K562 (cell line): Measurements from ENCODE around the gene FOSL1. TPM values are rescaled to one million over a fixed set of nuclear protein-coding genes. Genes with fewer than 3 reads are reported as not detected.

Experiments
- CTCFL ChIP-seq: IDR thresholded peaks from 2 replicates; pipeline ENCODE4 v1.6.1; 2011; ENCODE audit warnings: borderline replicate concordance, low read depth, mild to moderate bottlenecking, moderate library complexity, low read length; ENCODE audit not compliant: insufficient read depth, poor library complexity, severe bottlenecking
- E2F8 ChIP-seq: fragments of 450-650 bp; IDR thresholded peaks from 2 replicates; pipeline ENCODE4 v1.7.1; 2018; ENCODE audit warnings: mild to moderate bottlenecking, low read depth; ENCODE audit not compliant: partially characterized antibody
- ESRRA ChIP-seq: fragments of 450-650 bp; IDR thresholded peaks from 2 replicates; pipeline ENCODE4 v1.6.1; 2014; ENCODE audit warnings: low read depth, mild to moderate bottlenecking, moderate library complexity, borderline replicate concordance
- ETV5 ChIP-seq: sonication (generic); formaldehyde crosslinking; IDR thresholded peaks from 2 replicates; pipeline ENCODE4 v1.4.0; 2020; ENCODE audit warnings: low read depth, mild to moderate bottlenecking, missing genetic modification reagents
- GABPB1 ChIP-seq: sonication (generic); formaldehyde crosslinking; IDR thresholded peaks from 2 replicates; pipeline ENCODE4 v1.8.0; 2022; ENCODE audit warnings: mild to moderate bottlenecking, missing genetic modification reagents
- HNRNPL ChIP-seq: fragments of 200-400 bp; formaldehyde crosslinking; IDR thresholded peaks from 2 replicates; pipeline ENCODE4 v1.6.1; 2017; ENCODE audit warnings: low read depth, mild to moderate bottlenecking, low read length
- NEUROD1 ChIP-seq: fragments of 150-350 bp; IDR thresholded peaks from 2 replicates; pipeline ENCODE4 v1.6.1; 2014; ENCODE audit warnings: borderline replicate concordance, low read length, low read depth; ENCODE audit not compliant: partially characterized antibody
- PHB2 ChIP-seq: fragments of 450-650 bp; IDR thresholded peaks from 2 replicates; pipeline ENCODE4 v1.6.1; 2017; ENCODE audit warnings: low read depth
- PHF8 ChIP-seq: fragments of 200-600 bp; sonication (generic); IDR thresholded peaks from 2 replicates; pipeline ENCODE4 v1.6.1; 2012; ENCODE audit warnings: mixed run types, mild to moderate bottlenecking, inconsistent platforms, low read length, moderate library complexity, borderline replicate concordance
- RAD21 ChIP-seq, 2 experiments: fragments of 250-450 bp in 1 of 2; fragments of 450-650 bp in 1 of 2; sonication (Bioruptor Pico) in 1 of 2; formaldehyde crosslinking in 1 of 2; IDR thresholded peaks in 1 of 2; conservative IDR thresholded peaks in 1 of 2; 2 replicates each; pipeline versions ENCODE4 v1.4.0 to v1.8.0; 2020 to 2022; ENCODE audit warnings: mild to moderate bottlenecking in 2 of 2, moderate library complexity in 1 of 2
- RB1 ChIP-seq: fragments of 450-650 bp; IDR thresholded peaks from 2 replicates; pipeline ENCODE4 v1.6.1; 2017; ENCODE audit warnings: low read depth, mild to moderate bottlenecking
- SMC3 ChIP-seq: conservative IDR thresholded peaks from 2 replicates; pipeline ENCODE4 v1.6.1; 2011; ENCODE audit warnings: low read depth, low read length, improper control_type of control experiment; ENCODE audit not compliant: insufficient read depth
- SP1 ChIP-seq: sonication (generic); formaldehyde crosslinking; IDR thresholded peaks from 2 replicates; pipeline ENCODE4 v1.8.1; 2022; ENCODE audit warnings: mild to moderate bottlenecking, missing genetic modification reagents
- ZBTB26 ChIP-seq: fragments of 450-650 bp; formaldehyde crosslinking; IDR thresholded peaks from 2 replicates; pipeline ENCODE4 v1.4.0; 2022; ENCODE audit warnings: missing genetic modification characterization
- ZNF174 ChIP-seq: fragments of 250-450 bp; sonication (Bioruptor Pico); IDR thresholded peaks from 2 replicates; pipeline ENCODE4 v1.4.0; 2020; ENCODE audit warnings: mild to moderate bottlenecking
- ZNF592 ChIP-seq: fragments of 450-650 bp; IDR thresholded peaks from 2 replicates; pipeline ENCODE4 v1.6.1; 2017; ENCODE audit warnings: antibody characterized with exemption, mild to moderate bottlenecking
- polyA plus RNA-seq, 8 experiments: library from polyadenylated mRNA; depleted of rRNA in 4 of 8; stranded (reverse) in 5 of 8; unstranded in 3 of 8; fragments of >200 nt; fragmentation: Nextera tagmentation in 2 of 8; fragmentation: Illumina TruSeq in 1 of 8; extraction: Ambion mirVana in 2 of 8; extraction: Trizol in 1 of 8; gene quantifications; 2 replicates each; pipeline versions ENCODE4 v1.2.1 to v1.2.3, GENCODE V29; 2011 to 2014; ENCODE audit warnings: inconsistent platforms in 1 of 8, missing spikeins in 1 of 8
- total RNA-seq, 7 experiments: library from RNA; depleted of rRNA in 6 of 7; stranded (reverse); fragments of >200 nt in 6 of 7; fragmentation: Illumina TruSeq in 2 of 7; extraction: Trizol in 2 of 7; gene quantifications; 2 replicates each; pipeline versions ENCODE4 v1.2.1 to v1.2.3, GENCODE V29; 2011 to 2021; ENCODE audit warnings: low replicate concordance in 1 of 7

FOSL1 gene
- total and polyA plus RNA-seq, 9 of the 15 experiments (the other 6 are each of a cell fraction or from before 2014, with no cell fraction given), result 3.5 to 39.6 (median 10.0) TPM

GRCh38 chr11:65884716-65885092, 15.5 kb downstream of the FOSL1 start (continued):
- TF ChIP-seq E2F8, result peak; percentile 51
- TF ChIP-seq ZNF592, result peak; percentile 73; the same call in 1 of the 2 replicates
- no peak for TF ChIP-seq PHF8
- peak; percentile 67 for TF ChIP-seq ESRRA
- peak; percentile 85 to 93 for TF ChIP-seq RAD21 (CRISPR knock-in tag; conservative IDR thresholded peaks at IDR 0.05 in 1 of 2, IDR thresholded peaks at IDR 0.05 in 1 of 2)
- peak; percentile 59 for TF ChIP-seq GABPB1 (CRISPR knock-in tag)
- TF ChIP-seq SMC3, result peak; percentile 95
- TF ChIP-seq NEUROD1, result peak; percentile 35
- TF ChIP-seq ZNF174 (CRISPR knock-in tag), result no peak
- peak; percentile 81 for TF ChIP-seq RB1
- TF ChIP-seq PHB2, result no peak
- TF ChIP-seq ZBTB26, result no peak
- peak; percentile 80 for TF ChIP-seq CTCFL
- TF ChIP-seq SP1, result peak; percentile 39; the same call in 1 of the 2 replicates
- TF ChIP-seq ETV5 (CRISPR knock-in tag), result 0 out of 2 replicates have a peak, but pooled peaks have one; percentile 28
- peak; percentile 91 for TF ChIP-seq HNRNPL
